BJ (cell line): ENCODE data around the gene SYNC. TPM values are rescaled to one million over a fixed set of nuclear protein-coding genes. Genes with fewer than 3 reads are reported as not detected.
"Not testable (repeated sequence)": the region's sequence is repeated elsewhere in the genome, so short reads cannot be mapped to it uniquely, and the experiment has no call there.

Source experiments
- CTCF ChIA-PET: fragments of 350-600 bp; formaldehyde crosslinking; extraction: SDS; loops from one replicate; lab custom pipeline; 2021; ENCODE audit warnings: antibody characterized with exemption, inconsistent platforms; lab: Yijun Ruan, JAX
- POLR2A ChIA-PET: fragments of 300-600 bp; sonication (Branson Sonifier 250); formaldehyde crosslinking; extraction: SDS; loops from one replicate; lab custom pipeline; 2021; ENCODE audit warnings: antibody characterized with exemption; lab: Charles Lee
- DNase-seq: peaks from one replicate; pipeline ENCODE4 v3.0.0-alpha.2; 2011; ENCODE audit warnings: low read depth
- H3K27me3 ChIP-seq: 2 replicates; pipeline ENCODE4 v1.6.0; 2011; ENCODE audit warnings: low read length; ENCODE audit not compliant: control insufficient read depth, insufficient read depth
- H3K36me3 ChIP-seq: 2 replicates; pipeline ENCODE4 v1.5.1; 2011; ENCODE audit warnings: low read length; ENCODE audit not compliant: control insufficient read depth, insufficient read depth
- H3K4me3 ChIP-seq: 2 replicates; pipeline ENCODE4 v1.5.1; 2011; ENCODE audit warnings: low read depth, mild to moderate bottlenecking, control low read depth, low read length
- polyA plus RNA-seq: library from polyadenylated mRNA; depleted of rRNA; stranded (reverse); fragments of >200 nt; gene quantifications from 2 replicates; pipeline ENCODE4 v1.2.3, GENCODE V29; 2011
- TF ChIP-seq, protein P1 (sequence below): IDR thresholded peaks from 2 replicates; pipeline ENCODE4 v1.5.1; 2011; ENCODE audit warnings: low read depth, mild to moderate bottlenecking, control low read depth, inconsistent platforms, low read length, moderate library complexity; ENCODE audit not compliant: insufficient read depth

SYNC gene
- polyA plus RNA-seq, 1 experiment: 57.3 TPM

GRCh38 chr1:32681999-32682398 is 20.6 kb downstream of the SYNC start:
- ChIA-PET CTCF (no interaction called here), POLR2A (no interaction called here)
- H3K27me3 ChIP-seq: no peaks in the 10 kb centered on the region
- TF ChIP-seq, protein P1, sequence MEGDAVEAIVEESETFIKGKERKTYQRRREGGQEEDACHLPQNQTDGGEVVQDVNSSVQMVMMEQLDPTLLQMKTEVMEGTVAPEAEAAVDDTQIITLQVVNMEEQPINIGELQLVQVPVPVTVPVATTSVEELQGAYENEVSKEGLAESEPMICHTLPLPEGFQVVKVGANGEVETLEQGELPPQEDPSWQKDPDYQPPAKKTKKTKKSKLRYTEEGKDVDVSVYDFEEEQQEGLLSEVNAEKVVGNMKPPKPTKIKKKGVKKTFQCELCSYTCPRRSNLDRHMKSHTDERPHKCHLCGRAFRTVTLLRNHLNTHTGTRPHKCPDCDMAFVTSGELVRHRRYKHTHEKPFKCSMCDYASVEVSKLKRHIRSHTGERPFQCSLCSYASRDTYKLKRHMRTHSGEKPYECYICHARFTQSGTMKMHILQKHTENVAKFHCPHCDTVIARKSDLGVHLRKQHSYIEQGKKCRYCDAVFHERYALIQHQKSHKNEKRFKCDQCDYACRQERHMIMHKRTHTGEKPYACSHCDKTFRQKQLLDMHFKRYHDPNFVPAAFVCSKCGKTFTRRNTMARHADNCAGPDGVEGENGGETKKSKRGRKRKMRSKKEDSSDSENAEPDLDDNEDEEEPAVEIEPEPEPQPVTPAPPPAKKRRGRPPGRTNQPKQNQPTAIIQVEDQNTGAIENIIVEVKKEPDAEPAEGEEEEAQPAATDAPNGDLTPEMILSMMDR: no peak
- H3K36me3 ChIP-seq: peaks cover 3% of the 10 kb centered on the region
- DNase-seq: no peak
- no peak overlapping the region for H3K4me3 ChIP-seq

DNA sequence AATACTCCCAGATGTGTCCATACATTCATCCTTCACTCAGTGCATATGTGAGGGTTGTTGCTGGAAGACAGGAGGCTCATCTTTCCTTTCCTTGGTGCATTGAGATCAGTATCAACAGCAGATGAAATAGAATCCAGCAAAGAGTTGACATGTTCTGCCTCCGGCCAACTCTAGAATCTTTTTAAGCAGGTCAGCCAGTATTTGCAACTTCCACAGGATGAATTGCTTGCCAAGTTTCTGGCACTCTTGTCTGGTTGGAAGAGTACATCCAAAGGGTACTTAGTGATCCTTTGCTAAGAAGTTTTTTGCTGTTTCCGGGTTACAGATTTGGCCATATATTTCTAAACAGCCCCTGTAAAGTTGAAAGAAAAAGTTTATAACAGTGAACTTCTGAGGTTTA is 21.1 kb downstream of the SYNC start:
- Histone ChIP-seq H3K4me3 (no peak overlapping the region), H3K27me3 (no peaks in the 10 kb centered on the region), H3K36me3 (peaks cover 5% of the 10 kb centered on the region)
- no peak for DNase-seq
- POLR2A ChIA-PET: no interaction called here
- CTCF ChIA-PET: no interaction called here
- TF ChIP-seq, protein P1: no peak

DNA sequence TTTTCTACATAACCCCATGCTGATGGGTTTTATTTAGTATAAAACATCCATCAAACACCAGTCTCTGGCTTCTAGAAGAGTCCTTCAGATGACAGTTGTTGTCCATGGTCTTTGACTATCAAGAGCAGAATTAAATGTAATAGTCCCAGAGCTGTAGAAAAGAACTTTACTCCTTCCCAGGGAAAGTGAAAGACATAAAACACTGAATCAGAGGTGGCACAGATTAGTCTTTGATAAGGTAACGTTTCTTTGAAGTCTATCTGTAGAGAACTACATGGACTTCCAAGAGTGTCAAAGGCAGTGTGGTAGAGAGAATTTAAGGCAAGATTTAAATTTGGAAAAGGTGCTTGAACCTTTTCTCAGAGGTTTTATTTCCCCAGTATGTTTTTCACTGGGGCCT is 21.9 kb downstream of the SYNC start:
- DNase-seq: no peak
- H3K4me3 ChIP-seq: no peak overlapping the region
- peaks cover 7% of the 10 kb centered on the region for H3K36me3 ChIP-seq
- ChIA-PET CTCF (no interaction called here), POLR2A (no interaction called here)
- H3K27me3 ChIP-seq: no peaks in the 10 kb centered on the region
- TF ChIP-seq, protein P1: no peak

GRCh38 chr1:32679993-32680392 is 22.6 kb downstream of the SYNC start:
- DNase-seq, POLR2A ChIA-PET, H3K27me3 ChIP-seq, H3K36me3 ChIP-seq, H3K4me3 ChIP-seq: not testable (repeated sequence)
- CTCF ChIA-PET: interaction anchor here (1.5 kb wide), 1 partner anchor 27 kb away, joined by 4 read pairs; no protein-coding TSS in a partner anchor

GRCh38 chr1:32676945-32677344 is 25.6 kb downstream of the SYNC start:
- TF ChIP-seq, protein P1: no peak
- ChIA-PET POLR2A (interaction anchor here (0.6 kb wide), 1 partner anchor 115 kb away, joined by 3 read pairs; no protein-coding TSS in a partner anchor), CTCF (interaction anchor here (1.2 kb wide), 1 partner anchor 11 kb away, joined by 4 read pairs; no protein-coding TSS in a partner anchor)
- no peak overlapping the region for H3K4me3 ChIP-seq
- DNase-seq: no peak
- no peaks in the 10 kb centered on the region for H3K27me3 ChIP-seq
- H3K36me3 ChIP-seq: peaks cover 14% of the 10 kb centered on the region

DNA sequence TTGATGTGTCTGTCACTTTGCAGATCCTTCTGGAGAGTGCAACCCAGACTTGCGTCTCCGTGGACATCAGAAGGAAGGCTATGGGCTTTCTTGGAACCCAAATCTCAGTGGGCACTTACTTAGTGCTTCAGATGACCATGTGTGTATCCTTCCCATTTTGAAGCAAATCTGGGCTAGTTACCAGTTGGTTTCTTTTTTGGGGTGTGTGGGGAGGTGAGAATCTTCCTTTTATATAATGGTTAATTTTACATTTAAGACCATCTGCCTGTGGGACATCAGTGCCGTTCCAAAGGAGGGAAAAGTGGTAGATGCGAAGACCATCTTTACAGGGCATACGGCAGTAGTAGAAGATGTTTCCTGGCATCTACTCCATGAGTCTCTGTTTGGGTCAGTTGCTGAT is 33.9 kb downstream of the SYNC start:
- DNase-seq, H3K4me3 ChIP-seq, H3K36me3 ChIP-seq, H3K27me3 ChIP-seq, POLR2A ChIA-PET, CTCF ChIA-PET: not testable (repeated sequence)
